GM12878 (cell line): ENCODE data around the gene B9D2. TPM values are rescaled to one million over a fixed set of nuclear protein-coding genes. Genes with fewer than 3 reads are reported as not detected.

Experiments used
- ATAC-seq: fragments of 200-7000 bp; cut with Tn5 transposase; 3 replicates; pipeline ENCODE4 v1.9.1; 2020; ENCODE audit warnings: mild to moderate bottlenecking, moderate library complexity
- BruUV-seq: library from RNA; stranded (reverse); fragments of 400-500 nt; replicated peaks from 2 replicates; lab custom pipeline; 2021; lab: Mats Ljungman, UMichigan
- CTCF ChIA-PET: fragments of 300-600 bp; sonication (Branson Sonifier 250); formaldehyde crosslinking; extraction: SDS; loops from one replicate; lab custom pipeline; 2021; ENCODE audit warnings: inconsistent platforms; lab: Yijun Ruan, JAX
- POLR2A ChIA-PET: fragments of 350-600 bp; formaldehyde crosslinking; extraction: SDS; loops from one replicate; lab custom pipeline; 2021; ENCODE audit warnings: inconsistent platforms; lab: Charles Lee
- RAD21 ChIA-PET: fragments of 300-600 bp; sonication (Branson Sonifier 250); formaldehyde crosslinking; loops from one replicate; lab custom pipeline; 2023; ENCODE audit warnings: antibody characterized with exemption; ENCODE audit not compliant: unreplicated experiment; lab: Charles Lee
- SMC1A ChIA-PET: fragments of 300-600 bp; sonication (Branson Sonifier 250); formaldehyde crosslinking; loops from one replicate; lab custom pipeline; 2023; ENCODE audit not compliant: unreplicated experiment, uncharacterized antibody; lab: Charles Lee
- DNase-seq: peaks from one replicate; pipeline ENCODE4 v3.0.0-alpha.2; 2011; ENCODE audit warnings: low read depth, low spot score
- FAIRE-seq: peaks from 3 replicates; lab custom pipeline; 2011; peaks lifted over from hg19 to GRCh38; lab: Jason Lieb, UNC
- H2AFZ ChIP-seq: 2 replicates; pipeline ENCODE4 v1.6.0; 2011; ENCODE audit warnings: low read depth, low read length, control low read depth; ENCODE audit not compliant: control insufficient read depth
- H3K27ac ChIP-seq: 2 replicates; pipeline ENCODE4 v1.5.1; 2011; ENCODE audit warnings: control low read depth; ENCODE audit not compliant: control insufficient read depth, insufficient read depth
- H3K27me3 ChIP-seq, 2 experiments: replicated peaks in 1 of 2; 2 replicates each; pipeline versions ENCODE4 v1.6.0 to v1.6.1; 2011; ENCODE audit warnings: low read length in 1 of 2; ENCODE audit not compliant: control insufficient read depth in 2 of 2, insufficient read depth in 2 of 2
- H3K36me3 ChIP-seq, 2 experiments: 2 replicates each; pipeline ENCODE4 v1.5.1; 2011; ENCODE audit warnings: low read length in 1 of 2; ENCODE audit not compliant: control insufficient read depth in 2 of 2, insufficient read depth in 2 of 2
- H3K4me1 ChIP-seq: 2 replicates; pipeline ENCODE4 v1.6.1; 2011; ENCODE audit warnings: mild to moderate bottlenecking, low read length, moderate library complexity, mixed read lengths; ENCODE audit not compliant: control insufficient read depth, insufficient read depth
- H3K4me2 ChIP-seq: 2 replicates; pipeline ENCODE4 v1.6.0; 2011; ENCODE audit warnings: control low read depth; ENCODE audit not compliant: control insufficient read depth, insufficient read depth
- H3K4me3 ChIP-seq: fragments of 200-600 bp; sonication (generic); 2 replicates; pipeline ENCODE4 v1.5.1; 2016
- H3K79me2 ChIP-seq: 2 replicates; pipeline ENCODE4 v1.6.0; 2011; ENCODE audit warnings: low read length; ENCODE audit not compliant: control insufficient read depth, insufficient read depth
- H3K9ac ChIP-seq: 2 replicates; pipeline ENCODE4 v1.8.0; 2011; ENCODE audit warnings: low read length, control low read depth, mixed read lengths; ENCODE audit not compliant: control insufficient read depth, insufficient read depth
- H3K9me3 ChIP-seq: replicated peaks from 3 replicates; pipeline ENCODE4 v1.5.1; 2011; ENCODE audit warnings: mild to moderate bottlenecking, low read length; ENCODE audit not compliant: control insufficient read depth, insufficient read depth
- H4K20me1 ChIP-seq: 2 replicates; pipeline ENCODE4 v1.6.0; 2011; ENCODE audit not compliant: control insufficient read depth, insufficient read depth
- BHLHE40 ChIP-seq, 2 experiments: fragments of 450-650 bp in 1 of 2; IDR thresholded peaks; 2 replicates each; pipeline ENCODE4 v1.6.1; 2011 to 2017; ENCODE audit warnings: low read depth in 2 of 2, borderline replicate concordance in 1 of 2, improper control_type of control experiment in 1 of 2, low read length in 1 of 2, mild to moderate bottlenecking in 1 of 2
- CBFB ChIP-seq: IDR thresholded peaks from 2 replicates; pipeline ENCODE4 v1.6.1; 2016; ENCODE audit warnings: antibody characterized with exemption, low read depth
- CHD4 ChIP-seq: fragments of 200-600 bp; sonication (generic); IDR thresholded peaks from 2 replicates; pipeline ENCODE4 v1.6.1; 2016; ENCODE audit warnings: mild to moderate bottlenecking
- HCFC1 ChIP-seq: fragments of 150-350 bp; IDR thresholded peaks from 2 replicates; pipeline ENCODE4 v1.6.1; 2014; ENCODE audit warnings: low read length
- KDM1A ChIP-seq: fragments of 200-600 bp; sonication (generic); IDR thresholded peaks from 2 replicates; pipeline ENCODE4 v1.6.1; 2016; ENCODE audit warnings: borderline replicate concordance
- NBN ChIP-seq: fragments of 450-650 bp; IDR thresholded peaks from 2 replicates; pipeline ENCODE4 v1.6.1; 2016
- SUZ12 ChIP-seq: fragments of 200-600 bp; sonication (generic); IDR thresholded peaks from one replicate; pipeline ENCODE4 v1.6.1; 2018; ENCODE audit warnings: antibody characterized with exemption, mild to moderate bottlenecking; ENCODE audit not compliant: unreplicated experiment
- TCF7 ChIP-seq: IDR thresholded peaks from 2 replicates; pipeline ENCODE4 v1.6.1; 2014; ENCODE audit warnings: antibody characterized with exemption, borderline replicate concordance
- WRNIP1 ChIP-seq: IDR thresholded peaks from 2 replicates; pipeline ENCODE4 v1.6.1; 2011; ENCODE audit warnings: low read depth, low read length, improper control_type of control experiment, borderline replicate concordance
- ZNF24 ChIP-seq: fragments of 450-650 bp; IDR thresholded peaks from 2 replicates; pipeline ENCODE4 v1.6.1; 2017; ENCODE audit warnings: antibody characterized with exemption, mild to moderate bottlenecking
- ZNF622 ChIP-seq: fragments of 450-650 bp; IDR thresholded peaks from 2 replicates; pipeline ENCODE4 v1.6.1; 2017; ENCODE audit warnings: mild to moderate bottlenecking, inconsistent platforms
- WGBS: methylation state at CpG from one replicate; pipeline ENCODE4 v1.1.6; 2016; ENCODE audit warnings: low lambda C conversion rate; ENCODE audit not compliant: insufficient replicate concordance, insufficient coverage; ENCODE audit errors: missing lambda C conversion rate; 5-methylcytosine and 5-hydroxymethylcytosine counted together
- in situ Hi-C: fragments of 300-500 bp; cut with MboI; formaldehyde crosslinking; loops from 9 replicates; pipeline ENCODE4 v1.14.3; 2018; ENCODE audit warnings: mixed read lengths
- intact Hi-C: fragments of 100-400 bp; cut with micrococcal nuclease; formaldehyde crosslinking; loops from one replicate; pipeline ENCODE4 v1.14.2; 2022; ENCODE audit not compliant: unreplicated experiment
- polyA plus RNA-seq, 11 experiments: library from polyadenylated mRNA; depleted of rRNA in 4 of 11; unstranded in 6 of 11; stranded (reverse) in 5 of 11; fragments of >200 nt; fragmentation: Nextera tagmentation in 4 of 11; fragmentation: Illumina TruSeq in 1 of 11; extraction: Ambion mirVana in 4 of 11; extraction: Trizol in 1 of 11; gene quantifications; 1 replicate in 1 of 11; 2 replicates in 10 of 11; pipeline versions ENCODE4 v1.2.1 to v1.2.3, GENCODE V29; 2011 to 2016; ENCODE audit warnings: inconsistent platforms in 2 of 11, missing spikeins in 2 of 11, low read depth in 1 of 11
- total RNA-seq, 4 experiments: library from RNA; depleted of rRNA in 3 of 4; stranded (reverse); fragments of >200 nt in 3 of 4; fragmentation: Illumina TruSeq in 1 of 4; extraction: Trizol in 1 of 4; gene quantifications; 2 replicates each; pipeline versions ENCODE4 v1.2.1 to v1.2.3, GENCODE V29; 2013 to 2021
- TF ChIP-seq, protein P1 (sequence below): fragments of 450-650 bp; IDR thresholded peaks from 2 replicates; pipeline ENCODE4 v1.6.1; 2017; ENCODE audit warnings: low read depth, mild to moderate bottlenecking, moderate library complexity
- TF ChIP-seq, protein P2 (sequence below): fragments of 450-650 bp; IDR thresholded peaks from 2 replicates; pipeline ENCODE4 v1.6.1; 2017; ENCODE audit warnings: antibody characterized with exemption, mild to moderate bottlenecking, moderate library complexity
- TF ChIP-seq, protein P3 (sequence below): fragments of 450-650 bp; formaldehyde crosslinking; IDR thresholded peaks from 2 replicates; pipeline ENCODE4 v1.4.0; 2020; ENCODE audit warnings: mild to moderate bottlenecking, moderate library complexity
- TF ChIP-seq, protein P4 (sequence below): fragments of 450-650 bp; IDR thresholded peaks from 2 replicates; pipeline ENCODE4 v1.6.1; 2016; ENCODE audit warnings: mild to moderate bottlenecking

Gene B9D2
- total and polyA plus RNA-seq, 10 of the 15 experiments (the other 5 are each of a cell fraction or from before 2014, with no cell fraction given) = 2.4 to 12.4 (median 5.0) TPM

DNA sequence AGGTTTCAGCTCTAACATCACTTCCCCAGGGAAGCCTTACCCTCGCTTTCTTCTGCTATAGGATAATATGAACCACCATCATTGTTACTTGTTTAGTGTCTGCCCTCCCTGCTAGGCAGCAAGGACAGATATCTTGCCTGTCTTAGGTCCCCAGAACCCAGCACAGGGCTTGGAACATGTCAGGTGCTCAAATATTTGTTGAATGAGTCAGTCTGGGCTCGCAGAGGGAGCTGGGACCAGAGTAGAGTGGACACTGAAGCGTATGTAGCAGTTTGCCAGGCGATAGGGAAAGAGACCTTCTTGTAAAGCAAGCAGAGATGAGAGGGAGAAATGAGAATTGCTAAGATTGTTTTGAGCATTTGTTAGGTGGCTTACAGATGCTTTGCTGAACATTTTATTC is 45.3 kb upstream of the B9D2 start:
- no peaks in the 10 kb centered on the region for H3K9me3 ChIP-seq
- H3K27ac ChIP-seq = peak overlapping the region; percentile 85
- SMC1A ChIA-PET = interaction anchor here (1.2 to 1.9 kb wide), 2 partner anchors 29 to 39 kb away, joined by 4 to 6 read pairs; no protein-coding TSS in a partner anchor
- peaks cover 0 to 3% of the 10 kb centered on the region in 2 experiments; a peak in 3 of 4 replicates for H3K36me3 ChIP-seq
- peaks cover 5% of the 10 kb centered on the region for H3K79me2 ChIP-seq
- no TSS peak for BruUV-seq
- CTCF ChIA-PET = interaction anchor here (1.1 to 1.5 kb wide), 4 partner anchors 10 to 154 kb away, joined by 3 to 7 read pairs (median 4); partner anchors contain the start of gene DMAC2
- peak overlapping the region; percentile 3; the same call in 1 of the 2 replicates for H3K9ac ChIP-seq
- no peak overlapping the region for H3K4me3 ChIP-seq
- DNase-seq = no peak
- POLR2A ChIA-PET = interaction anchor here (0.5 to 1.2 kb wide), 2 partner anchors 11 to 28 kb away, joined by 3 read pairs; no protein-coding TSS in a partner anchor
- no peaks in the 10 kb centered on the region for H4K20me1 ChIP-seq
- H3K4me1 ChIP-seq = peaks cover 18% of the 10 kb centered on the region
- no peak for FAIRE-seq
- H3K4me2 ChIP-seq = peak overlapping the region; percentile 71
- RAD21 ChIA-PET = no interaction called here
- ATAC-seq = peak; percentile 45
- H2AFZ ChIP-seq = no peak overlapping the region
- in situ Hi-C loops (no loop called here), intact Hi-C loops (no loop called here)
- 74% methylated on average over 4 of the region's 4 CpGs for WGBS
- no peaks in the 10 kb centered on the region for H3K27me3 ChIP-seq
- TF ChIP-seq HCFC1 = no peak
- no peak for TF ChIP-seq ZNF24
- TF ChIP-seq CBFB = no peak
- TF ChIP-seq, protein P1, sequence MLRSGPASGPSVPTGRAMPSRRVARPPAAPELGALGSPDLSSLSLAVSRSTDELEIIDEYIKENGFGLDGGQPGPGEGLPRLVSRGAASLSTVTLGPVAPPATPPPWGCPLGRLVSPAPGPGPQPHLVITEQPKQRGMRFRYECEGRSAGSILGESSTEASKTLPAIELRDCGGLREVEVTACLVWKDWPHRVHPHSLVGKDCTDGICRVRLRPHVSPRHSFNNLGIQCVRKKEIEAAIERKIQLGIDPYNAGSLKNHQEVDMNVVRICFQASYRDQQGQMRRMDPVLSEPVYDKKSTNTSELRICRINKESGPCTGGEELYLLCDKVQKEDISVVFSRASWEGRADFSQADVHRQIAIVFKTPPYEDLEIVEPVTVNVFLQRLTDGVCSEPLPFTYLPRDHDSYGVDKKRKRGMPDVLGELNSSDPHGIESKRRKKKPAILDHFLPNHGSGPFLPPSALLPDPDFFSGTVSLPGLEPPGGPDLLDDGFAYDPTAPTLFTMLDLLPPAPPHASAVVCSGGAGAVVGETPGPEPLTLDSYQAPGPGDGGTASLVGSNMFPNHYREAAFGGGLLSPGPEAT = no peak
- no peak for TF ChIP-seq KDM1A
- TF ChIP-seq, protein P2, sequence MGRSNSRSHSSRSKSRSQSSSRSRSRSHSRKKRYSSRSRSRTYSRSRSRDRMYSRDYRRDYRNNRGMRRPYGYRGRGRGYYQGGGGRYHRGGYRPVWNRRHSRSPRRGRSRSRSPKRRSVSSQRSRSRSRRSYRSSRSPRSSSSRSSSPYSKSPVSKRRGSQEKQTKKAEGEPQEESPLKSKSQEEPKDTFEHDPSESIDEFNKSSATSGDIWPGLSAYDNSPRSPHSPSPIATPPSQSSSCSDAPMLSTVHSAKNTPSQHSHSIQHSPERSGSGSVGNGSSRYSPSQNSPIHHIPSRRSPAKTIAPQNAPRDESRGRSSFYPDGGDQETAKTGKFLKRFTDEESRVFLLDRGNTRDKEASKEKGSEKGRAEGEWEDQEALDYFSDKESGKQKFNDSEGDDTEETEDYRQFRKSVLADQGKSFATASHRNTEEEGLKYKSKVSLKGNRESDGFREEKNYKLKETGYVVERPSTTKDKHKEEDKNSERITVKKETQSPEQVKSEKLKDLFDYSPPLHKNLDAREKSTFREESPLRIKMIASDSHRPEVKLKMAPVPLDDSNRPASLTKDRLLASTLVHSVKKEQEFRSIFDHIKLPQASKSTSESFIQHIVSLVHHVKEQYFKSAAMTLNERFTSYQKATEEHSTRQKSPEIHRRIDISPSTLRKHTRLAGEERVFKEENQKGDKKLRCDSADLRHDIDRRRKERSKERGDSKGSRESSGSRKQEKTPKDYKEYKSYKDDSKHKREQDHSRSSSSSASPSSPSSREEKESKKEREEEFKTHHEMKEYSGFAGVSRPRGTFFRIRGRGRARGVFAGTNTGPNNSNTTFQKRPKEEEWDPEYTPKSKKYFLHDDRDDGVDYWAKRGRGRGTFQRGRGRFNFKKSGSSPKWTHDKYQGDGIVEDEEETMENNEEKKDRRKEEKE = no peak
- no peak for TF ChIP-seq SUZ12
- TF ChIP-seq ZNF622 = no peak
- no peak for TF ChIP-seq CHD4
- TF ChIP-seq WRNIP1 = no peak
- TF ChIP-seq NBN = no peak
- TF ChIP-seq TCF7 = no peak
- TF ChIP-seq, protein P3, sequence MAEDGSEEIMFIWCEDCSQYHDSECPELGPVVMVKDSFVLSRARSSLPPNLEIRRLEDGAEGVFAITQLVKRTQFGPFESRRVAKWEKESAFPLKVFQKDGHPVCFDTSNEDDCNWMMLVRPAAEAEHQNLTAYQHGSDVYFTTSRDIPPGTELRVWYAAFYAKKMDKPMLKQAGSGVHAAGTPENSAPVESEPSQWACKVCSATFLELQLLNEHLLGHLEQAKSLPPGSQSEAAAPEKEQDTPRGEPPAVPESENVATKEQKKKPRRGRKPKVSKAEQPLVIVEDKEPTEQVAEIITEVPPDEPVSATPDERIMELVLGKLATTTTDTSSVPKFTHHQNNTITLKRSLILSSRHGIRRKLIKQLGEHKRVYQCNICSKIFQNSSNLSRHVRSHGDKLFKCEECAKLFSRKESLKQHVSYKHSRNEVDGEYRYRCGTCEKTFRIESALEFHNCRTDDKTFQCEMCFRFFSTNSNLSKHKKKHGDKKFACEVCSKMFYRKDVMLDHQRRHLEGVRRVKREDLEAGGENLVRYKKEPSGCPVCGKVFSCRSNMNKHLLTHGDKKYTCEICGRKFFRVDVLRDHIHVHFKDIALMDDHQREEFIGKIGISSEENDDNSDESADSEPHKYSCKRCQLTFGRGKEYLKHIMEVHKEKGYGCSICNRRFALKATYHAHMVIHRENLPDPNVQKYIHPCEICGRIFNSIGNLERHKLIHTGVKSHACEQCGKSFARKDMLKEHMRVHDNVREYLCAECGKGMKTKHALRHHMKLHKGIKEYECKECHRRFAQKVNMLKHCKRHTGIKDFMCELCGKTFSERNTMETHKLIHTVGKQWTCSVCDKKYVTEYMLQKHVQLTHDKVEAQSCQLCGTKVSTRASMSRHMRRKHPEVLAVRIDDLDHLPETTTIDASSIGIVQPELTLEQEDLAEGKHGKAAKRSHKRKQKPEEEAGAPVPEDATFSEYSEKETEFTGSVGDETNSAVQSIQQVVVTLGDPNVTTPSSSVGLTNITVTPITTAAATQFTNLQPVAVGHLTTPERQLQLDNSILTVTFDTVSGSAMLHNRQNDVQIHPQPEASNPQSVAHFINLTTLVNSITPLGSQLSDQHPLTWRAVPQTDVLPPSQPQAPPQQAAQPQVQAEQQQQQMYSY (CRISPR knock-in tag) = no peak
- TF ChIP-seq, protein P4, sequence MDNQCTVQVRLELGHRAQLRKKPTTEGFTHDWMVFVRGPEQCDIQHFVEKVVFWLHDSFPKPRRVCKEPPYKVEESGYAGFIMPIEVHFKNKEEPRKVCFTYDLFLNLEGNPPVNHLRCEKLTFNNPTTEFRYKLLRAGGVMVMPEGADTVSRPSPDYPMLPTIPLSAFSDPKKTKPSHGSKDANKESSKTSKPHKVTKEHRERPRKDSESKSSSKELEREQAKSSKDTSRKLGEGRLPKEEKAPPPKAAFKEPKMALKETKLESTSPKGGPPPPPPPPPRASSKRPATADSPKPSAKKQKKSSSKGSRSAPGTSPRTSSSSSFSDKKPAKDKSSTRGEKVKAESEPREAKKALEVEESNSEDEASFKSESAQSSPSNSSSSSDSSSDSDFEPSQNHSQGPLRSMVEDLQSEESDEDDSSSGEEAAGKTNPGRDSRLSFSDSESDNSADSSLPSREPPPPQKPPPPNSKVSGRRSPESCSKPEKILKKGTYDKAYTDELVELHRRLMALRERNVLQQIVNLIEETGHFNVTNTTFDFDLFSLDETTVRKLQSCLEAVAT = no peak
- TF ChIP-seq BHLHE40 (IDR thresholded peaks at IDR 0.05; ENCODE audit: borderline replicate concordance in 1 of 2, low read depth in 2 of 2, low read length in 1 of 2) = no peak
